ENCODE data around the gene DHX36.

DHX36 gene

DNA sequence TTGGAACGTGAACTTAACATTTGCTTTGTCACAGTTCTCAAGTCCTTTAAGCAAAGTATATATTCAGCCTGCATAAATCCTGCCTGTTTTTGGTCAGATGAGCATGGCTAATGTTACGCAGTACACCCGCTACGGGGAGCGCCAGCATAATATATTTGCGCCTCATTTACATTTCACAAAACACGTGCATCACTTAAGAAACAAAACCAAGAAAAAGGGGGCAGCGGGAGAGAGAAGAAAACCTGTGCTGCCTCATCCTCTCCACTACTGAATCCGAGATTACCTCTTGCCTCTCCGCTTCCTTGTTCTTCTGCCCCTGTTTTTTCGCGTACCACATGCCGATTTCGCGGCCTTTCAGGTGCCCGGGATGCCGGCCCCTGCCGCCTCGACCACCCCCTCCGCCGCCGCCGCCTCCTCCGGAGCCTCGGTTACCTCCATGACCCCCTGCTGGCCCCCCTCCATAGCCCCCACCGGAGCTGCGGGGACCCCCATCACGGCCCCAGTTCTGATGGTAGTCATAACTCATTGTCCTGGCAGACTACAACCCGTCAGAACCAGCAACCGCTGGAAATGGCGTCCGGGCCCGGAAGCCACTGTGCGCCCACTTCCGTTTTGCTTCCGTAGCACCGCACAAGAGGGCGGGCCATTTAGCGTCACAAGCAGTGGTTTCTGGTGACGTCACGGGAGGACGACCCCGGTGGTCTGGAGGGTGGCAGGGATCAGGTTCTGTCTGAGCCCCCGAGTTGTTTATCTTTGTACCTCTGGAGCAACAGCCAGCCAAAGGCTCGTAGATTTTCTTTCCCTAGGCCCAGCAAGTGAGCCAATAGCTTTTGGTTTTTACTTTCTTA, at the start of gene DHX36:
Gene DHX36 (minus strand): TSS at position 597 of the 848 bp plus-strand sequence. CDS start 71 bp downstream, at position 526.
- H3K9ac ChIP-seq (ENCODE audit: low read depth, low read length), result peak within 1 kb of the TSS; percentile 96
- H3K4me1 ChIP-seq (ENCODE audit: insufficient read depth, low read length), result peaks cover 15% of the 10 kb centered on the region; the same call in 1 of the 2 replicates
- no peaks in the 10 kb centered on the region for H3K9me3 ChIP-seq (ENCODE audit: control insufficient read depth, insufficient read depth, low read length)
- no peaks in the 10 kb centered on the region for H3K36me3 ChIP-seq (ENCODE audit: insufficient read depth, low read length)

GRCh38 chr3:154367221-154367620, 42.9 kb upstream of the DHX36 start:
- Histone ChIP-seq H3K36me3 (ENCODE audit: insufficient read depth, low read length) (no peaks in the 10 kb centered on the region), H3K9me3 (ENCODE audit: control insufficient read depth, insufficient read depth, low read length) (no peaks in the 10 kb centered on the region), H3K4me1 (ENCODE audit: insufficient read depth, low read length) (no peaks in the 10 kb centered on the region), H3K9ac (ENCODE audit: low read depth, low read length) (no peak overlapping the region)

DNA sequence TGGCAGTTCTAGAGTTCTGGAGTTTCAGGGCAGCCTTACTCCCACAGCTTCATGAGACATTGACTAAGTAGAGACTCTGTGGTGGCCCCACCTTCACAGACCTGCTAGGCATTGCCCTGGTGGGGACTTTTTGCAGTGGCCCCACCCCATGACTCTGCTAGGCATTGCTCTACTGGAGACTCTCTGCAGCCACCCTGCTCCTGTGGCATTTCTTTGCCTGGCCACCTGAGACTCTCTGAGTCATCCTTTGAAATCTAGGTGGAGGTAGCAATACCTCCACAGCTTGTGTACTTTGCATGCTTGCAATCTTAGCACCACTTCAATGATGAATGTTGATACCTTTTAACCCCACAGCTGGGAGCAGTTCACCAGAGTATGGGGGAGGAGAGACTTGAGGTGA, 40.6 kb upstream of the DHX36 start:
- Histone ChIP-seq H3K9ac (ENCODE audit: low read depth, low read length) (no peak overlapping the region), H3K36me3 (ENCODE audit: insufficient read depth, low read length) (no peaks in the 10 kb centered on the region), H3K4me1 (ENCODE audit: insufficient read depth, low read length) (no peaks in the 10 kb centered on the region), H3K9me3 (ENCODE audit: control insufficient read depth, insufficient read depth, low read length) (no peaks in the 10 kb centered on the region)

GRCh38 chr3:154361099-154361498, 36.8 kb upstream of the DHX36 start:
- no peaks in the 10 kb centered on the region for H3K9me3 ChIP-seq (ENCODE audit: control insufficient read depth, insufficient read depth, low read length)
- H3K36me3 ChIP-seq (ENCODE audit: insufficient read depth, low read length), result no peaks in the 10 kb centered on the region
- no peaks in the 10 kb centered on the region for H3K4me1 ChIP-seq (ENCODE audit: insufficient read depth, low read length)
- H3K9ac ChIP-seq (ENCODE audit: low read depth, low read length), result no peak overlapping the region

DNA sequence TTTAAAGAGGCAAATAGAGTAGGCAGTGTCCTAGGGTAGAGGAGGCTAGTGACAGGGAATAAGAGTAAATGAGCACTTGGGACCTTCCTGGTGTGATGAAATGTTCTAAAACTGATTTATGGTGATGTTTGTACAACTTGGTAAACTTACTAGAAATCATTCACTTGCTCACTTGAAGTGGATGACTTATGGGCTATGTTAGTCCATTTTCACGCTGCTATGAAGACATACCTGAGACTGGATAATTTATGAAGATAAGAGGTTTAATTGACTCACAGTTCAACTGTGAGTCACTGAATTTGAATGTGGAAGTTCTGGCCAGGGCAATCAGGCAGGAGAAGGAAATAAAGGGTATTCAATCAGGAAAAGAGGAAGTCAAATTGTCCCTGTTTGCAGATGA, 31.7 kb upstream of the DHX36 start:
- Histone ChIP-seq H3K9ac (ENCODE audit: low read depth, low read length) (no peak overlapping the region), H3K9me3 (ENCODE audit: control insufficient read depth, insufficient read depth, low read length) (no peaks in the 10 kb centered on the region), H3K36me3 (ENCODE audit: insufficient read depth, low read length) (no peaks in the 10 kb centered on the region), H3K4me1 (ENCODE audit: insufficient read depth, low read length) (no peaks in the 10 kb centered on the region)

DNA sequence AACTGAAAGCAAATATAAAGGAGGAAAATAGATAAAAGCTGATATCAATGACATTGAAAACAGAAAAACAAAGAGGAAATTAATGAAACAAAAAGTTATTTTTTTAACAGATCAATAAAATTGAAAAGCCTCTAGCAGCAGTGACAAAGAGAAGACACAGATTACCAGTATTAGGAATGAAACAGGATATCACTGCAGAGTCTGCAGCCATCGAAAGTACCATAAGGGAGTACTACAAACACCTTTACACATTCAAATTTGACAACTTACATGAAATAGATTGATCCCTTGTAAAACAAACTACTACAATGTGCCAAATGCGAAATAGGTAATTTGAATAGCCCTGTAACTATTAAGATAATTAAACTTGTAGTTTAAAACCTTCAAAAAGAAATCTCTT, 24.9 kb upstream of the DHX36 start:
- no peaks in the 10 kb centered on the region for H3K9me3 ChIP-seq (ENCODE audit: control insufficient read depth, insufficient read depth, low read length)
- H3K36me3 ChIP-seq (ENCODE audit: insufficient read depth, low read length), result no peaks in the 10 kb centered on the region
- no peaks in the 10 kb centered on the region for H3K4me1 ChIP-seq (ENCODE audit: insufficient read depth, low read length)
- no peak overlapping the region for H3K9ac ChIP-seq (ENCODE audit: low read depth, low read length)

DNA sequence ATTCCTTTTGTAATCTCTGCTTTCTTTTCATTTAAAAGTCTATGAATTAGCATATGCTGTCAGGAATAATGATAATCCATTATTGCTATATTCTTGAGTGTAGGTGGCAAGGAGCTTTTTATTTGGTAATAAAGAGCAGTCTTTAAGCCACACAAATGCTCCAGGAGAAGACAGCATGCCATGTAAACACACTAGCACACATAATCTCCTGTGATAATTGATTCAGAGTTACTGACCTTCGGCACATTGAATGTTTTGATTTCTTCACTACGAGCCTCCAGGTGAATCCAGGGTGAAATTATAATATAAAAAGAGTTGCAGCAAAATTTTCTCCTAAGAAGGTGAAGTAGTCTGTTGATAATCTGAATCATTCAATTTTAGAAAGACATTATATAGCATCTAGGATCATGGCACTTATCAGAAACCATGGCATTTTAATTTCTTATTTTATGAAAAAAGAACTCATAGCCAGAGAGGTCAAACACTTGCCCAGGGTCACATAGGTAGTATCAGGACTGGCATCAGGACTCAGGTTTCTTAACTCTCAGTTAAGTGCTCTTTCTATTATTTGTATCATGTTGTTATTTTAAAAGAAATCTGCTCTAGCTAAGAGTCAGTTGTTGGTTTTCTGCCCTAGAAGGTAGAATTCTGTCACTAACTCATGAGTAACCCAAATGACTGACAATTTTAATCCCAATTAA, 21.3 kb upstream of the DHX36 start:
- Histone ChIP-seq H3K36me3 (ENCODE audit: insufficient read depth, low read length) (no peaks in the 10 kb centered on the region), H3K9me3 (ENCODE audit: control insufficient read depth, insufficient read depth, low read length) (no peaks in the 10 kb centered on the region), H3K4me1 (ENCODE audit: insufficient read depth, low read length) (no peaks in the 10 kb centered on the region), H3K9ac (ENCODE audit: low read depth, low read length) (no peak overlapping the region)

- no peaks in the 10 kb centered on the region for H3K4me1 ChIP-seq (ENCODE audit: insufficient read depth, low read length)
- H3K36me3 ChIP-seq (ENCODE audit: insufficient read depth, low read length), result no peaks in the 10 kb centered on the region
- H3K9me3 ChIP-seq (ENCODE audit: control insufficient read depth, insufficient read depth, low read length), result no peaks in the 10 kb centered on the region
- no peak overlapping the region for H3K9ac ChIP-seq (ENCODE audit: low read depth, low read length)
Measured at GRCh38 chr3:154338570-154338969, 14.3 kb upstream of the DHX36 start.

- Histone ChIP-seq H3K4me1 (ENCODE audit: insufficient read depth, low read length) (no peaks in the 10 kb centered on the region), H3K9me3 (ENCODE audit: control insufficient read depth, insufficient read depth, low read length) (no peaks in the 10 kb centered on the region), H3K36me3 (ENCODE audit: insufficient read depth, low read length) (no peaks in the 10 kb centered on the region), H3K9ac (ENCODE audit: low read depth, low read length) (no peak overlapping the region)
Measured at GRCh38 chr3:154338008-154338407, 13.7 kb upstream of the DHX36 start.

- Histone ChIP-seq H3K4me1 (ENCODE audit: insufficient read depth, low read length) (no peaks in the 10 kb centered on the region), H3K9me3 (ENCODE audit: control insufficient read depth, insufficient read depth, low read length) (no peaks in the 10 kb centered on the region), H3K9ac (ENCODE audit: low read depth, low read length) (no peak overlapping the region), H3K36me3 (ENCODE audit: insufficient read depth, low read length) (no peaks in the 10 kb centered on the region)
Measured at GRCh38 chr3:154334973-154335420, 10.7 kb upstream of the DHX36 start.

DNA sequence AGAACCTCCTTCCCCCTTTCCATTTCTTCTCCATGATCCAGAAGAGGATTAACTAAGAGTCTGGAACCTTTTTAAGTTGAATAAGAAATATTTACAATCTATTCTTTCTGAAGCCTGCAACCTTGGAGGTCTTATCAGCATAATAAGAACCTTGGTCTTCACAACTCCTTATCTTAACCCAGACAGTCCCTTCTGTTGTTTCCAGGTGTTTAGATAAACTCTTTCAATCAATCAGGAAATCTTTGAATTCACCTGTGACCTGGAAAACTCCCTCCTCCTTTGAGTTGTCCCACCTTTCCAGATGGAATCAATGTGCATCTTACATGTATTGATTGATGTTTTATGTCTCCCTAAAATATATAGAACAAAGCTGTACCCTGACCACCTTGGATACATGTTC, 3.6 kb upstream of the DHX36 start:
- no peak overlapping the region for H3K9ac ChIP-seq (ENCODE audit: low read depth, low read length)
- H3K9me3 ChIP-seq (ENCODE audit: control insufficient read depth, insufficient read depth, low read length), result no peaks in the 10 kb centered on the region
- H3K4me1 ChIP-seq (ENCODE audit: insufficient read depth, low read length), result peaks cover 8% of the 10 kb centered on the region; the same call in 1 of the 2 replicates

DNA sequence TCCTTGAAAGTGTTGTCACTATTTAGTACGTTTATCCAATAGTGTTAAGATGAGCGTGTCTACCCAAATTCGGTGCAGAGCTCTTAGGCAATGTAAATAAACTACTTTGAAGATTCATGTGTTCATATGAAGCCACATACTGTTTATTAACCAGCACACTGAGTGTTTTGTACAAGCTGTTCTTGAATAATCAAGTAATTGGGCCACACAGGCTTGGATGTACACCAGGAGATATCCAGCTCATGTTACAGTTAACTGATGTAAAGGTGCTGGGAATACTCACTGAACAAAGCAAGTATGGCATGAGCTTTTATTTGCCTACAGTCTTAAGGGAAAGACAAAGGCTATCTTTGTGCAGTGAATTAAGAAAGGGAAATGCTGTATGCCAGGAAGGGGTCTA, 632 bp upstream of the DHX36 start:
- H3K36me3 ChIP-seq (ENCODE audit: insufficient read depth, low read length), result no peaks in the 10 kb centered on the region
- H3K9ac ChIP-seq (ENCODE audit: low read depth, low read length), result peak overlapping the region; percentile 96; the same call in 1 of the 2 replicates
- H3K9me3 ChIP-seq (ENCODE audit: control insufficient read depth, insufficient read depth, low read length), result no peaks in the 10 kb centered on the region
- H3K4me1 ChIP-seq (ENCODE audit: insufficient read depth, low read length), result peaks cover 12% of the 10 kb centered on the region; the same call in 1 of the 2 replicates

More for the DNA sequence above, 3.6 kb upstream of the DHX36 start:
- H3K36me3 ChIP-seq (ENCODE audit: insufficient read depth, low read length), result no peaks in the 10 kb centered on the region

DNA sequence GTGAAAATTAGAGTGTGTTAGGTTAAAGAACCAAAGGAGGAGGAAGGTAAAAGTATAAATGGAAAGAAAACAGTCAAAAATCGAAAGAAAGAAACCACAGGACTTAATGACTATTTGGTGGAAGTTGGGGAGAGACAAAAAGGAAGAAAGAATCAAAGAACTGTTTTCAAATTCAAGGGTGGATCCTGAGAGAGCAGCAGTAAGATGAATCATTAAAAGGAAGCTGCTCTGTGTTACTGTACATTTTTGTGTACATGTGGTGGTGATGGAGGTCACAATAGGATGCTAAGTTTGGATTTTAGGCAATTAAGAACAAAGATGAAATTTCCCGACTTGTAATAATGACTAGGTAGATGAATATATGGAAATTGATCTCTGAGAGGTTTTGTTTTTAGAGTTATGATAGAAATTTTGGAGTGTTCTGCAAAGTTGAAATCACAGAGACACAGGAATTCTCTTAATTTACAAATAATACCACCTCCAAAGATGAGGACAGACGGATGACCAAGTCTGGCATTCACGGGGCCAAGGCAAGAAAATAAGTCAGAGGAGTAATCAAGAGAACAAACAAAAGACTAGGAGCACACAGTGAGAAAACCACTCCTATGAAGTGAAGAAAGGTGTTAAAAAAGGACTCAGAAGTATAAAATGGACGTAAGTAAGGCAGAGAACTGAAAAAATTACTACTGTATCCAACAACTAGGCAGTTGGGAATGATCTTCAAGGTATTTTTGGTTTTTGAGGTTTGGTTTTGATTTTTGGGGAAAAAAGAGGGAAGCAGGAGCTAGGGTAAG, 7.1 kb downstream of the DHX36 start:
- Histone ChIP-seq H3K9ac (ENCODE audit: low read depth, low read length) (no peak overlapping the region), H3K9me3 (ENCODE audit: control insufficient read depth, insufficient read depth, low read length) (no peaks in the 10 kb centered on the region), H3K4me1 (ENCODE audit: insufficient read depth, low read length) (peaks cover 13% of the 10 kb centered on the region), H3K36me3 (ENCODE audit: insufficient read depth, low read length) (peaks cover 7% of the 10 kb centered on the region; the same call in 1 of the 2 replicates)

GRCh38 chr3:154314152-154314551, 10.1 kb downstream of the DHX36 start:
- peaks cover 6% of the 10 kb centered on the region for H3K4me1 ChIP-seq (ENCODE audit: insufficient read depth, low read length)
- H3K36me3 ChIP-seq (ENCODE audit: insufficient read depth, low read length), result peaks cover 7% of the 10 kb centered on the region; the same call in 1 of the 2 replicates
- no peaks in the 10 kb centered on the region for H3K9me3 ChIP-seq (ENCODE audit: control insufficient read depth, insufficient read depth, low read length)
- no peak overlapping the region for H3K9ac ChIP-seq (ENCODE audit: low read depth, low read length)
